ENCODE results near the gene ZNF428. TPM values are rescaled to one million over a fixed set of nuclear protein-coding genes. Genes with fewer than 3 reads are reported as not detected.
A peak's percentile ranks its signal among the peaks of the same experiment; 100 is the strongest.

Gene ZNF428
- total RNA-seq, 1 donor from 2014 or later: 18.5 TPM

DNA sequence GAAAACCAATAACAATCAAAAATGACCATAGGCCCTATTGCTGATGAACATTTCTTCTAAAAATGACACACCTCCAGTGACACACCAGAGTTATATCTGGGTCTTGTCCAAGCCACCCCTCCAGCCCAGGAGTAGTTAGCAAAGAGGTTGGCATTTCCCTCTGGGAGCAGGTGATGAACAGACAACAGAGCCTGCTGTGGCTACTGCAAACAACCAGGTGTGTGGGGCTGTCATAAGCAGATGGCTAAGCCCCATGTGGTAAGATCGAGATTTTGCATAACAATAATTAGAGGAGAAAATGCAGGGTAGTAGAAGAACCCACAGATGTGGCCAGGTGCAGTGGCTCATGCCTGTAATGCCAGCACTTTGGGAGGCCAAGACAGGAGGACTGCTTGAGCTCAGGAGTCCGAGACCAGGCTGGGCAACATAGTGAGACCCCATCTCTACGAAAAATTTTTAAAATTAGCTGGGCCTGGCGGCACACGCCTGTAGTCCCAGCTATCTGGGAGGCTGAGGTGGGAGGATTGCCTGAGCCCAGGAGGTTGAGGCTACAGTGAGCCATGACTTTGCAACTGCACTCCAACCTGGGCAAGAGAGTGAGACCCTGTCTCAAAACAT is 49.1 kb downstream of the ZNF428 start:
- no peaks in the 10 kb centered on the region for H3K27me3 Mint-ChIP-seq (ENCODE audit: insufficient read depth, low read depth)
- Histone ChIP-seq H3K27me3 (no peaks in the 10 kb centered on the region), H3K4me2 (no peak overlapping the region), H3F3A (ENCODE audit: low read depth) (no peaks in the 10 kb centered on the region), H3K79me2 (ENCODE audit: low read depth) (peaks cover 46% of the 10 kb centered on the region), H3K36me3 (no peaks in the 10 kb centered on the region), H4K20me1 (ENCODE audit: low read depth) (no peaks in the 10 kb centered on the region), H3K27ac (no peak overlapping the region), H3K9ac (no peak overlapping the region), H3K9me3 (ENCODE audit: low read depth) (no peaks in the 10 kb centered on the region), H3K4me1 (peaks cover 5% of the 10 kb centered on the region), H3K4me3 (no peak overlapping the region), H2AFZ (replicated peaks) (no peak overlapping the region)
- peaks cover 22% of the 10 kb centered on the region for H3K36me3 Mint-ChIP-seq
- no peak overlapping the region for H3K4me3 Mint-ChIP-seq
- H3K27ac Mint-ChIP-seq: no peak overlapping the region
- DNase-seq (ENCODE audit: low spot score): no peak
- H3K4me1 Mint-ChIP-seq: peaks cover 23% of the 10 kb centered on the region
- TF ChIP-seq CTCF (IDR thresholded peaks at IDR 0.05): no peak
- TF ChIP-seq EZH2 (IDR thresholded peaks at IDR 0.05): no peak
- H3K9me3 Mint-ChIP-seq: no peaks in the 10 kb centered on the region

DNA sequence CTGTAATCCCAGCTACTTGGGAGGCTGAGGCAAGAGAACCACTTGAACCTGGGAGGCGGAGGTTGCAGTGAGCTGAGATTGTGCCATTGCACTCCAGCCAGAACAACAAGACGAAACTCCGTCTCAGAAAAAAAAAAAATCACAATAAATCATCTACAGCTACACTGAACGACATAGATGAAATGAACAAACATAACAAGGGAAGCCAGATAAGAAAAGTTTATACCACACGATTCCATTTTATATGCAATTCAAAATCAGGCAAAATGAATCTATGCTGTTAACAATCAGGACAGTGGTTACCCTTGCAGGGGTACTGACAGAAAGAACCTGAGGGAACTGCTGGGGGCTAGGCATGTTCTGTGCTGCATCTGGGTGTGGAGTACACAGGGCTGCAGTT is 49.8 kb downstream of the ZNF428 start:
- Histone ChIP-seq H3K27ac (no peak overlapping the region), H3K27me3 (no peaks in the 10 kb centered on the region), H3K4me2 (no peak overlapping the region), H3K9me3 (ENCODE audit: low read depth) (no peaks in the 10 kb centered on the region), H3K36me3 (no peaks in the 10 kb centered on the region), H2AFZ (replicated peaks) (no peak overlapping the region), H3K79me2 (ENCODE audit: low read depth) (peaks cover 40% of the 10 kb centered on the region), H3K9ac (no peak overlapping the region), H3K4me1 (peaks cover 4% of the 10 kb centered on the region), H4K20me1 (ENCODE audit: low read depth) (no peaks in the 10 kb centered on the region), H3K4me3 (no peak overlapping the region), H3F3A (ENCODE audit: low read depth) (no peaks in the 10 kb centered on the region)
- no peak for TF ChIP-seq EZH2phosphoT487 (IDR thresholded peaks at IDR 0.05)
- TF ChIP-seq CTCF (IDR thresholded peaks at IDR 0.05): no peak
- no peak for TF ChIP-seq EZH2 (IDR thresholded peaks at IDR 0.05)
- DNase-seq (ENCODE audit: low spot score): no peak
- Mint-ChIP-seq H3K4me1 (peaks cover 17% of the 10 kb centered on the region), H3K36me3 (peaks cover 17% of the 10 kb centered on the region), H3K9me3 (no peaks in the 10 kb centered on the region), H3K4me3 (peak overlapping the region; percentile 14), H3K27ac (no peak overlapping the region), H3K27me3 (ENCODE audit: insufficient read depth, low read depth) (no peaks in the 10 kb centered on the region)

DNA sequence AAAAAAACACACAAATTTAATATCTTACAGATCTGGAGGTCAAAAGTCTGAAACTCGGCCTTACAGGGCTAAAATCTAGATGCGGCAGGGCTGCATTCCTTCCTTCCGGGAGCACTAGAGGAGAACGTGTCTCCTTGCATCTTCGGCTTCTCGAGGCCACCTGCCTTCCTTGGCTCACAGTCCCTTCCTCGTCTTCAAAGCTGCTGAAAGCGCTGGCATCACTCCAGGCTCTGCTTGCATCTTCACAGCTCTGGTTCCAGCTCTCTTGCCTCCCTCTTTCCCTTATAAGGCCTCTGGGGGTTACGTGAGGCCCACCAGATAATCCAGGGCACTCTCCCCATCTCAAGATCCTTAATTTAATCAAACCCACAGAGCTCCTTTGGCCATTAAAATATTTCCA is 54.6 kb downstream of the ZNF428 start:
- DNase-seq (ENCODE audit: low spot score): no peak
- H3K36me3 ChIP-seq: no peaks in the 10 kb centered on the region
- TF ChIP-seq CTCF (IDR thresholded peaks at IDR 0.05) (no peak), EZH2 (IDR thresholded peaks at IDR 0.05) (no peak), EZH2phosphoT487 (IDR thresholded peaks at IDR 0.05) (no peak)
- no peaks in the 10 kb centered on the region for H3F3A ChIP-seq (ENCODE audit: low read depth)
- no peak overlapping the region for H3K4me3 Mint-ChIP-seq
- no peak overlapping the region for H3K9ac ChIP-seq
- H2AFZ ChIP-seq (replicated peaks): no peak overlapping the region
- no peaks in the 10 kb centered on the region for H3K4me1 ChIP-seq
- H4K20me1 ChIP-seq (ENCODE audit: low read depth): no peaks in the 10 kb centered on the region
- no peak overlapping the region for H3K4me2 ChIP-seq
- H3K9me3 Mint-ChIP-seq: no peaks in the 10 kb centered on the region
- peaks cover 22% of the 10 kb centered on the region for H3K36me3 Mint-ChIP-seq
- no peaks in the 10 kb centered on the region for H3K4me1 Mint-ChIP-seq
- no peaks in the 10 kb centered on the region for H3K27me3 ChIP-seq
- H3K9me3 ChIP-seq (ENCODE audit: low read depth): no peaks in the 10 kb centered on the region
- H3K4me3 ChIP-seq: no peak overlapping the region
- H3K79me2 ChIP-seq (ENCODE audit: low read depth): peaks cover 8% of the 10 kb centered on the region
- no peaks in the 10 kb centered on the region for H3K27me3 Mint-ChIP-seq (ENCODE audit: insufficient read depth, low read depth)
- no peak overlapping the region for H3K27ac ChIP-seq
- peak overlapping the region; percentile 87 for H3K27ac Mint-ChIP-seq

Measured in neural progenitor cell (in vitro differentiated cells).